GM12801 (cell line): ENCODE measurements around the gene MT1A.

Experiments
- TF ChIP-seq, protein P1 (sequence below): IDR thresholded peaks from one replicate; pipeline ENCODE4 v1.5.1; 2011; ENCODE audit warnings: control low read depth; ENCODE audit not compliant: insufficient read length; ENCODE audit errors: extremely low read depth

Gene MT1A

DNA sequence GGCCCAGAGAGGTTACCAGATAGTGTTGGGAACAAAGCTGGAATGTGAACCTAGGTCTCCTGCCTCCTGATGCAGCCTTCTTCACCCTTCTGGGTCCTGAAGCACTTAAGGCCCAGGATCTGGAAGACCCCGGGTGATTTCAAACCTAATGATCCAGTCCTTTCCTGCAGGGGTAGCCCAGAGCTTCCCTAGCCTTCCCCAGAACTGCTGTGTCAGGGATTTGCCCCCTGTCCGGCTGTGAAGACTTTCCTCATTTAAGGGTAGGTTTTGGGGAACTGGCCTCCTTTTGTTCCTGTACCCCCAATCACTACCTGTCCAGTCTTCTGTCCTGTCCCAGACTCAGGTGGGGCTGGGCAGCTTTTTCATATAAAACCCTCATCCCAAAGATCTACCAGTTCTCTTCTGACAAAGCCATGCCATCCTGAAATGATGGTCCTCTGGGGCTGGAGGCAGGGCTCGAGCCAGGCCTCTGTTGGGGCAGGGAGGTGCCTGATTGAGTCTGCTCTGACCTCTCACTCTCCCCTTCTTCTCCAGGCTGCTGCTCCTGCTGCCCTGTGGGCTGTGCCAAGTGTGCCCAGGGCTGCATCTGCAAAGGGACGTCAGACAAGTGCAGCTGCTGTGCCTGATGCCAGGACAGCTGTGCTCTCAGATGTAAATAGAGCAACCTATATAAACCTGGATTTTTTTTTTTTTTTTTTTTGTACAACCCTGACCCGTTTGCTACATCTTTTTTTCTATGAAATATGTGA is 45.1 kb downstream of the MT1A start:
- TF ChIP-seq, protein P1, sequence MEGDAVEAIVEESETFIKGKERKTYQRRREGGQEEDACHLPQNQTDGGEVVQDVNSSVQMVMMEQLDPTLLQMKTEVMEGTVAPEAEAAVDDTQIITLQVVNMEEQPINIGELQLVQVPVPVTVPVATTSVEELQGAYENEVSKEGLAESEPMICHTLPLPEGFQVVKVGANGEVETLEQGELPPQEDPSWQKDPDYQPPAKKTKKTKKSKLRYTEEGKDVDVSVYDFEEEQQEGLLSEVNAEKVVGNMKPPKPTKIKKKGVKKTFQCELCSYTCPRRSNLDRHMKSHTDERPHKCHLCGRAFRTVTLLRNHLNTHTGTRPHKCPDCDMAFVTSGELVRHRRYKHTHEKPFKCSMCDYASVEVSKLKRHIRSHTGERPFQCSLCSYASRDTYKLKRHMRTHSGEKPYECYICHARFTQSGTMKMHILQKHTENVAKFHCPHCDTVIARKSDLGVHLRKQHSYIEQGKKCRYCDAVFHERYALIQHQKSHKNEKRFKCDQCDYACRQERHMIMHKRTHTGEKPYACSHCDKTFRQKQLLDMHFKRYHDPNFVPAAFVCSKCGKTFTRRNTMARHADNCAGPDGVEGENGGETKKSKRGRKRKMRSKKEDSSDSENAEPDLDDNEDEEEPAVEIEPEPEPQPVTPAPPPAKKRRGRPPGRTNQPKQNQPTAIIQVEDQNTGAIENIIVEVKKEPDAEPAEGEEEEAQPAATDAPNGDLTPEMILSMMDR = no peak

GRCh38 chr16:56684256-56684925 is 45.9 kb downstream of the MT1A start:
- TF ChIP-seq, protein P1 = no peak

GRCh38 chr16:56684926-56685590 is 46.6 kb downstream of the MT1A start:
- TF ChIP-seq, protein P1 = no peak

GRCh38 chr16:56686758-56687157 is 48.3 kb downstream of the MT1A start:
- TF ChIP-seq, protein P1 = no peak

DNA sequence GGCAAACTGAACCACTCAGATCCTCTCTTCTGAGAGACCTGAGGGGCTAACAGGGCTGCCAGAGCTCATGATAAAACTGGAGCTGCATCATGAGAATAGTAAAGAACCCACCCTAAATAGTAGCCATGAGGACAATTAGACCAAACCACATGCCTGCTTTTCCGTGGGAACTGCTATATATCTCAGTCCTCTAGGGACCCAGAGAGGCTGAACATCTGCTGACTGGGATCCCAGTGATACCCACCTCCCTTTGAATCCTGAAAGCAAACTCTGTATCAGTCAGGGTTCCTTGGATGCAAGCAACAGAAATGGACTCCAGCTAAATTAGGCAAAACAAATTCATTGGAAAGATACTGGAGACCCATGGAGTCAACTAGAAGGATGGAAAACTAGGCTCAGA is 50.3 kb downstream of the MT1A start:
- TF ChIP-seq, protein P1 = no peak

DNA sequence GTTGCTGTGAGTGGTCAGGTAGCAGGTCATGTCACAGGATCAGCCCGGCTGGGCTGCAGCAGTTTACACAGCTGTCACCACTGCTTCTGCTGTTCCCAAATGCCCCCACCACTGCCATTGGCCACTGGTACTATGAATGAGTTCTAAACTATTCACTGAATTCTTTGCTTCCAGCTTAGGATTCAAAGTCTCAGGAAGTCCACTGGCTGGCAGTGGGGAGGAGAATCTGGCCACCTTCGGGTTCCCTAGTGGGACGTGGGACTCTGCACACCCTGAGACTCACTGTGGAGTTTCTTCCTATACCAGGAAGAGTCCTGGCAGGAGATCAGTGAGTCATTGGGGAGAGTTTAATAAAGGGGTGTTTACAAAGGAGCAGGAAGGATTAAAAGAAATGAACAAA is 50.7 kb downstream of the MT1A start:
- TF ChIP-seq, protein P1 = no peak
